ACHN (cell line): ENCODE measurements around the gene NUP210L.

Source experiments
- DNase-seq: peaks from one replicate; pipeline ENCODE4 v3.0.0-alpha.2; 2015
- in situ Hi-C: cut with HindIII; loops from 2 replicates; pipeline ENCODE4 v1.10.0; 2017; ENCODE audit warnings: low sequenced_read_pairs, low pct_ligation_motif_present, low pct_unique_long_range_greater_than_20kb

The NUP210L gene

GRCh38 chr1:153958961-153959260 is 196.0 kb downstream of the NUP210L start:
- DNase-seq, result no peak
- in situ Hi-C loops, result no loop called here

GRCh38 chr1:153958111-153958960 is 196.5 kb downstream of the NUP210L start, which contains the start of gene CRTC2:
CRTC2 (minus strand) TSS chr1:153958612; CDS start chr1:153958497, 115 bp downstream.
- in situ Hi-C loops, result no loop called here

GRCh38 chr1:153957744-153958110 is 197.1 kb downstream of the NUP210L start:
- in situ Hi-C loops, result no loop called here

More at GRCh38 chr1:153958111-153958960, 196.5 kb downstream of the NUP210L start, which contains the start of gene CRTC2:
- DNase-seq, result peak; percentile 99

GRCh38 chr1:153956997-153957715 is 197.7 kb downstream of the NUP210L start:
- DNase-seq, result no peak
- in situ Hi-C loops, result no loop called here

More at GRCh38 chr1:153957744-153958110, 197.1 kb downstream of the NUP210L start:
- peak; percentile 28 for DNase-seq

GRCh38 chr1:153954826-153955225 is 200.0 kb downstream of the NUP210L start:
- no peak for DNase-seq
- in situ Hi-C loops, result no loop called here

GRCh38 chr1:153953859-153954365 is 201.0 kb downstream of the NUP210L start:
- DNase-seq, result no peak
- in situ Hi-C loops, result no loop called here

GRCh38 chr1:153951801-153952200 is 203.1 kb downstream of the NUP210L start:
- in situ Hi-C loops, result no loop called here
- DNase-seq, result no peak

GRCh38 chr1:153951183-153951582 is 203.7 kb downstream of the NUP210L start:
- in situ Hi-C loops, result no loop called here
- DNase-seq, result no peak

GRCh38 chr1:153946622-153947241 is 208.1 kb downstream of the NUP210L start, which contains the start of gene DENND4B:
DENND4B (minus strand) TSS chr1:153946718; CDS start chr1:153944374, 2,344 bp downstream.
- in situ Hi-C loops, result no loop called here

GRCh38 chr1:153945795-153946621 is 208.9 kb downstream of the NUP210L start:
- DNase-seq, result peak; percentile 68
- in situ Hi-C loops, result no loop called here

More at GRCh38 chr1:153946622-153947241, 208.1 kb downstream of the NUP210L start, which contains the start of gene DENND4B:
- DNase-seq, result peak; percentile 87

GRCh38 chr1:153945131-153945794 is 209.6 kb downstream of the NUP210L start:
- no peak for DNase-seq
- in situ Hi-C loops, result no loop called here

- DNase-seq, result no peak
- in situ Hi-C loops, result no loop called here
Measured at GRCh38 chr1:153944827-153945117, 210.1 kb downstream of the NUP210L start.

- in situ Hi-C loops, result no loop called here
- DNase-seq, result no peak
Measured at GRCh38 chr1:153944005-153944826, 210.7 kb downstream of the NUP210L start.

- DNase-seq, result no peak
- in situ Hi-C loops, result no loop called here
Measured at GRCh38 chr1:153942766-153943549, 211.9 kb downstream of the NUP210L start.
